GM12878 (cell line): ENCODE results near the gene EML3. TPM values are rescaled to one million over a fixed set of nuclear protein-coding genes. Genes with fewer than 3 reads are reported as not detected.

Experiments used
- ATAC-seq: fragments of 200-7000 bp; cut with Tn5 transposase; 3 replicates; pipeline ENCODE4 v1.9.1; 2020; ENCODE audit warnings: mild to moderate bottlenecking, moderate library complexity
- BruUV-seq: library from RNA; stranded (reverse); fragments of 400-500 nt; replicated peaks from 2 replicates; lab custom pipeline; 2021; lab: Mats Ljungman, UMichigan
- CTCF ChIA-PET: fragments of 300-600 bp; sonication (Branson Sonifier 250); formaldehyde crosslinking; extraction: SDS; loops from one replicate; lab custom pipeline; 2021; ENCODE audit warnings: inconsistent platforms; lab: Yijun Ruan, JAX
- POLR2A ChIA-PET: fragments of 350-600 bp; formaldehyde crosslinking; extraction: SDS; loops from one replicate; lab custom pipeline; 2021; ENCODE audit warnings: inconsistent platforms; lab: Charles Lee
- RAD21 ChIA-PET: fragments of 300-600 bp; sonication (Branson Sonifier 250); formaldehyde crosslinking; loops from one replicate; lab custom pipeline; 2023; ENCODE audit warnings: antibody characterized with exemption; ENCODE audit not compliant: unreplicated experiment; lab: Charles Lee
- SMC1A ChIA-PET: fragments of 300-600 bp; sonication (Branson Sonifier 250); formaldehyde crosslinking; loops from one replicate; lab custom pipeline; 2023; ENCODE audit not compliant: unreplicated experiment, uncharacterized antibody; lab: Charles Lee
- DNase-seq: peaks from one replicate; pipeline ENCODE4 v3.0.0-alpha.2; 2011; ENCODE audit warnings: low read depth, low spot score
- FAIRE-seq: peaks from 3 replicates; lab custom pipeline; 2011; peaks lifted over from hg19 to GRCh38; lab: Jason Lieb, UNC
- H2AFZ ChIP-seq: 2 replicates; pipeline ENCODE4 v1.6.0; 2011; ENCODE audit warnings: low read depth, low read length, control low read depth; ENCODE audit not compliant: control insufficient read depth
- H3K27ac ChIP-seq: 2 replicates; pipeline ENCODE4 v1.5.1; 2011; ENCODE audit warnings: control low read depth; ENCODE audit not compliant: control insufficient read depth, insufficient read depth
- H3K27me3 ChIP-seq, 2 experiments: replicated peaks in 1 of 2; 2 replicates each; pipeline versions ENCODE4 v1.6.0 to v1.6.1; 2011; ENCODE audit warnings: low read length in 1 of 2; ENCODE audit not compliant: control insufficient read depth in 2 of 2, insufficient read depth in 2 of 2
- H3K36me3 ChIP-seq, 2 experiments: 2 replicates each; pipeline ENCODE4 v1.5.1; 2011; ENCODE audit warnings: low read length in 1 of 2; ENCODE audit not compliant: control insufficient read depth in 2 of 2, insufficient read depth in 2 of 2
- H3K4me1 ChIP-seq: 2 replicates; pipeline ENCODE4 v1.6.1; 2011; ENCODE audit warnings: mild to moderate bottlenecking, low read length, moderate library complexity, mixed read lengths; ENCODE audit not compliant: control insufficient read depth, insufficient read depth
- H3K4me2 ChIP-seq: 2 replicates; pipeline ENCODE4 v1.6.0; 2011; ENCODE audit warnings: control low read depth; ENCODE audit not compliant: control insufficient read depth, insufficient read depth
- H3K4me3 ChIP-seq: fragments of 200-600 bp; sonication (generic); 2 replicates; pipeline ENCODE4 v1.5.1; 2016
- H3K79me2 ChIP-seq: 2 replicates; pipeline ENCODE4 v1.6.0; 2011; ENCODE audit warnings: low read length; ENCODE audit not compliant: control insufficient read depth, insufficient read depth
- H3K9ac ChIP-seq: 2 replicates; pipeline ENCODE4 v1.8.0; 2011; ENCODE audit warnings: low read length, control low read depth, mixed read lengths; ENCODE audit not compliant: control insufficient read depth, insufficient read depth
- H3K9me3 ChIP-seq: replicated peaks from 3 replicates; pipeline ENCODE4 v1.5.1; 2011; ENCODE audit warnings: mild to moderate bottlenecking, low read length; ENCODE audit not compliant: control insufficient read depth, insufficient read depth
- H4K20me1 ChIP-seq: 2 replicates; pipeline ENCODE4 v1.6.0; 2011; ENCODE audit not compliant: control insufficient read depth, insufficient read depth
- CREM ChIP-seq: IDR thresholded peaks from 2 replicates; pipeline ENCODE4 v1.6.1; 2014; ENCODE audit warnings: antibody characterized with exemption, low read depth
- DPF2 ChIP-seq: fragments of 450-650 bp; IDR thresholded peaks from 2 replicates; pipeline ENCODE4 v1.6.1; 2017; ENCODE audit warnings: mild to moderate bottlenecking
- ELK1 ChIP-seq: IDR thresholded peaks from 2 replicates; pipeline ENCODE4 v1.6.1; 2012; ENCODE audit warnings: low read depth, low read length, improper control_type of control experiment
- FOXM1 ChIP-seq: IDR thresholded peaks from 2 replicates; pipeline ENCODE4 v1.6.1; 2012; ENCODE audit warnings: low read depth, mild to moderate bottlenecking, inconsistent platforms, low read length, moderate library complexity
- GATAD2B ChIP-seq: fragments of 450-650 bp; conservative IDR thresholded peaks from 2 replicates; pipeline ENCODE4 v1.6.1; 2017; ENCODE audit warnings: low read depth, mild to moderate bottlenecking, moderate library complexity
- HDGF ChIP-seq: fragments of 450-650 bp; IDR thresholded peaks from 2 replicates; pipeline ENCODE4 v1.6.1; 2016; ENCODE audit warnings: antibody characterized with exemption
- MTA2 ChIP-seq: fragments of 450-650 bp; IDR thresholded peaks from 2 replicates; pipeline ENCODE4 v1.6.1; 2016; ENCODE audit warnings: low read depth, mild to moderate bottlenecking, moderate library complexity
- REST ChIP-seq: IDR thresholded peaks from 2 replicates; pipeline ENCODE4 v1.6.1; 2012; ENCODE audit warnings: mild to moderate bottlenecking, low read depth, low read length
- SP1 ChIP-seq: IDR thresholded peaks from one replicate; pipeline ENCODE4 v1.6.1; 2011; ENCODE audit warnings: low read depth, low read length
- SRF ChIP-seq, 2 experiments: IDR thresholded peaks; 2 replicates each; pipeline ENCODE4 v1.6.1; 2011; ENCODE audit warnings: low read depth in 2 of 2, low read length in 2 of 2, mild to moderate bottlenecking in 1 of 2, moderate library complexity in 1 of 2
- SUPT20H ChIP-seq: IDR thresholded peaks from 2 replicates; pipeline ENCODE4 v1.6.1; 2011; ENCODE audit warnings: low read depth, mild to moderate bottlenecking, low read length, moderate library complexity, borderline replicate concordance; ENCODE audit not compliant: control insufficient read depth
- TCF3 ChIP-seq: IDR thresholded peaks from 2 replicates; pipeline ENCODE4 v1.6.1; 2012; ENCODE audit warnings: low read depth, mild to moderate bottlenecking, low read length, borderline replicate concordance; ENCODE audit not compliant: insufficient read depth
- WGBS: methylation state at CpG from one replicate; pipeline ENCODE4 v1.1.6; 2016; ENCODE audit warnings: low lambda C conversion rate; ENCODE audit not compliant: insufficient replicate concordance, insufficient coverage; ENCODE audit errors: missing lambda C conversion rate; 5-methylcytosine and 5-hydroxymethylcytosine counted together
- in situ Hi-C: fragments of 300-500 bp; cut with MboI; formaldehyde crosslinking; loops from 9 replicates; pipeline ENCODE4 v1.14.3; 2018; ENCODE audit warnings: mixed read lengths
- intact Hi-C: fragments of 100-400 bp; cut with micrococcal nuclease; formaldehyde crosslinking; loops from one replicate; pipeline ENCODE4 v1.14.2; 2022; ENCODE audit not compliant: unreplicated experiment
- polyA plus RNA-seq, 11 experiments: library from polyadenylated mRNA; depleted of rRNA in 4 of 11; unstranded in 6 of 11; stranded (reverse) in 5 of 11; fragments of >200 nt; fragmentation: Nextera tagmentation in 4 of 11; fragmentation: Illumina TruSeq in 1 of 11; extraction: Ambion mirVana in 4 of 11; extraction: Trizol in 1 of 11; gene quantifications; 1 replicate in 1 of 11; 2 replicates in 10 of 11; pipeline versions ENCODE4 v1.2.1 to v1.2.3, GENCODE V29; 2011 to 2016; ENCODE audit warnings: inconsistent platforms in 2 of 11, missing spikeins in 2 of 11, low read depth in 1 of 11
- total RNA-seq, 4 experiments: library from RNA; depleted of rRNA in 3 of 4; stranded (reverse); fragments of >200 nt in 3 of 4; fragmentation: Illumina TruSeq in 1 of 4; extraction: Trizol in 1 of 4; gene quantifications; 2 replicates each; pipeline versions ENCODE4 v1.2.1 to v1.2.3, GENCODE V29; 2013 to 2021
- TF ChIP-seq, protein P1 (sequence below): IDR thresholded peaks from 2 replicates; pipeline ENCODE4 v1.6.1; 2011; ENCODE audit warnings: borderline replicate concordance, low read depth, mild to moderate bottlenecking, moderate library complexity, low read length; ENCODE audit not compliant: insufficient read depth, poor library complexity, severe bottlenecking
- TF ChIP-seq, protein P2 (sequence below): fragments of 450-650 bp; IDR thresholded peaks from 2 replicates; pipeline ENCODE4 v1.6.1; 2017; ENCODE audit warnings: low read depth, mild to moderate bottlenecking, moderate library complexity
- TF ChIP-seq, protein P3 (sequence below): IDR thresholded peaks from 2 replicates; pipeline ENCODE4 v1.6.1; 2011; ENCODE audit warnings: low read depth, low read length, improper control_type of control experiment, borderline replicate concordance

The EML3 gene
- total and polyA plus RNA-seq, 10 of the 15 experiments (the other 5 are each of a cell fraction or from before 2014, with no cell fraction given), result 0.58 to 82.5 (median 24.8) TPM

DNA sequence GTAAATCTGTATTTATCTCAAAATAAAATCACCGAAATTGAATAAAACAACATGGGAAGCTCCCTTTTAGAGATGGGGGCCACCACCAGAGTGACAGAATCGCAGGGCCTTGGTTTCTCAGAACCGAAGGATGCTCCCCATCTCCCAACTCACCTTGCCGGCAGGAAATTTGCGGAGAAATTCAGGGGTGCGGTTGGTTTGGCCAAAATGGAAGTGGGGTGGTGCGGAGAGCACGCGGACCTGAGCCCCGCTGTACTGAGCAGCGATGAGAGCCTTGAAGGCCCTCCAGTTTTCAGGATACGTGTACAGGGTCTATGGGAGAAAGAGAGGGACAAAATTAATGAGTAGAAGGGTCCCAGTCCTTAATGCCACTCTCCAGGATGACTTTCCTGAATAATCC, 40.1 kb downstream of the EML3 start:
- Histone ChIP-seq H3K4me2 (peak overlapping the region; percentile 80), H3K9ac (peak overlapping the region; percentile 98), H3K9me3 (no peaks in the 10 kb centered on the region), H3K79me2 (peaks cover 62% of the 10 kb centered on the region), H2AFZ (no peak overlapping the region), H3K27ac (peak overlapping the region; percentile 93), H3K27me3 (no peaks in the 10 kb centered on the region), H4K20me1 (no peaks in the 10 kb centered on the region), H3K4me3 (peak overlapping the region; percentile 99), H3K36me3 (peaks cover 13 to 38% of the 10 kb centered on the region in 2 experiments), H3K4me1 (peaks cover 24% of the 10 kb centered on the region)
- CTCF ChIA-PET, result interaction anchor here (0.8 to 4.4 kb wide), 6 partner anchors 14 to 156 kb away, joined by 3 to 56 read pairs (median 6); partner anchors contain the start of gene TUT1
- RAD21 ChIA-PET, result interaction anchor here (0.8 to 3.3 kb wide), 5 partner anchors 15 to 177 kb away, joined by 3 to 25 read pairs (median 4); partner anchors contain the start of gene AHNAK
- in situ Hi-C loops (no loop called here), intact Hi-C loops (no loop called here)
- 36% methylated on average over 12 of the region's 12 CpGs for WGBS
- no TSS peak for BruUV-seq
- DNase-seq (no peak), FAIRE-seq (no peak), ATAC-seq (no peak)
- SMC1A ChIA-PET, result interaction anchor here (1.1 to 2.2 kb wide), 4 partner anchors 15 to 30 kb away, joined by 3 to 8 read pairs (median 6); partner anchors contain the start of gene TUT1
- POLR2A ChIA-PET, result interaction anchor here (0.9 to 5.0 kb wide), 7 partner anchors 13 to 107 kb away, joined by 3 to 37 read pairs (median 6); partner anchors contain the start of gene TUT1
- no peak for TF ChIP-seq TCF3
- no peak for TF ChIP-seq GATAD2B
- TF ChIP-seq SUPT20H, result no peak
- TF ChIP-seq MTA2, result no peak
- no peak for TF ChIP-seq FOXM1
- TF ChIP-seq, protein P1, sequence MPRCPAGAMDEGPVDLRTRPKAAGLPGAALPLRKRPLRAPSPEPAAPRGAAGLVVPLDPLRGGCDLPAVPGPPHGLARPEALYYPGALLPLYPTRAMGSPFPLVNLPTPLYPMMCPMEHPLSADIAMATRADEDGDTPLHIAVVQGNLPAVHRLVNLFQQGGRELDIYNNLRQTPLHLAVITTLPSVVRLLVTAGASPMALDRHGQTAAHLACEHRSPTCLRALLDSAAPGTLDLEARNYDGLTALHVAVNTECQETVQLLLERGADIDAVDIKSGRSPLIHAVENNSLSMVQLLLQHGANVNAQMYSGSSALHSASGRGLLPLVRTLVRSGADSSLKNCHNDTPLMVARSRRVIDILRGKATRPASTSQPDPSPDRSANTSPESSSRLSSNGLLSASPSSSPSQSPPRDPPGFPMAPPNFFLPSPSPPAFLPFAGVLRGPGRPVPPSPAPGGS, result no peak
- TF ChIP-seq CREM, result no peak
- TF ChIP-seq DPF2, result no peak
- no peak for TF ChIP-seq SRF (IDR thresholded peaks at IDR 0.05; ENCODE audit: low read depth in 2 of 2, low read length in 2 of 2)
- TF ChIP-seq ELK1, result no peak
- TF ChIP-seq, protein P2, sequence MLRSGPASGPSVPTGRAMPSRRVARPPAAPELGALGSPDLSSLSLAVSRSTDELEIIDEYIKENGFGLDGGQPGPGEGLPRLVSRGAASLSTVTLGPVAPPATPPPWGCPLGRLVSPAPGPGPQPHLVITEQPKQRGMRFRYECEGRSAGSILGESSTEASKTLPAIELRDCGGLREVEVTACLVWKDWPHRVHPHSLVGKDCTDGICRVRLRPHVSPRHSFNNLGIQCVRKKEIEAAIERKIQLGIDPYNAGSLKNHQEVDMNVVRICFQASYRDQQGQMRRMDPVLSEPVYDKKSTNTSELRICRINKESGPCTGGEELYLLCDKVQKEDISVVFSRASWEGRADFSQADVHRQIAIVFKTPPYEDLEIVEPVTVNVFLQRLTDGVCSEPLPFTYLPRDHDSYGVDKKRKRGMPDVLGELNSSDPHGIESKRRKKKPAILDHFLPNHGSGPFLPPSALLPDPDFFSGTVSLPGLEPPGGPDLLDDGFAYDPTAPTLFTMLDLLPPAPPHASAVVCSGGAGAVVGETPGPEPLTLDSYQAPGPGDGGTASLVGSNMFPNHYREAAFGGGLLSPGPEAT, result no peak
- no peak for TF ChIP-seq REST
- TF ChIP-seq HDGF, result no peak
- no peak for TF ChIP-seq SP1
- TF ChIP-seq, protein P3, sequence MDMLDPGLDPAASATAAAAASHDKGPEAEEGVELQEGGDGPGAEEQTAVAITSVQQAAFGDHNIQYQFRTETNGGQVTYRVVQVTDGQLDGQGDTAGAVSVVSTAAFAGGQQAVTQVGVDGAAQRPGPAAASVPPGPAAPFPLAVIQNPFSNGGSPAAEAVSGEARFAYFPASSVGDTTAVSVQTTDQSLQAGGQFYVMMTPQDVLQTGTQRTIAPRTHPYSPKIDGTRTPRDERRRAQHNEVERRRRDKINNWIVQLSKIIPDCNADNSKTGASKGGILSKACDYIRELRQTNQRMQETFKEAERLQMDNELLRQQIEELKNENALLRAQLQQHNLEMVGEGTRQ, result no peak
